Astrocyte (in vitro differentiated cells and primary cell): ENCODE data around the gene BIN2. TPM values are rescaled to one million over a fixed set of nuclear protein-coding genes. Genes with fewer than 3 reads are reported as not detected.
A peak's percentile ranks its signal among the peaks of the same experiment; 100 is the strongest.

Experiments
- DNase-seq: peaks from one replicate; pipeline ENCODE4 v3.0.0-alpha.2; 2010; ENCODE audit warnings: low read depth
- FAIRE-seq: peaks from 2 replicates; lab custom pipeline; 2011; peaks lifted over from hg19 to GRCh38; lab: Jason Lieb, UNC
- H2AFZ ChIP-seq: 2 replicates; pipeline ENCODE4 v1.6.0; 2012; ENCODE audit warnings: low read depth, low read length, inconsistent platforms
- H3K27ac ChIP-seq: 2 replicates; pipeline ENCODE4 v1.5.1; 2011; ENCODE audit warnings: low read depth, low read length, inconsistent platforms
- H3K27me3 ChIP-seq: 2 replicates; pipeline ENCODE4 v1.6.0; 2011; ENCODE audit warnings: low read length, inconsistent platforms; ENCODE audit not compliant: insufficient read depth
- H3K36me3 ChIP-seq: 2 replicates; pipeline ENCODE4 v1.5.1; 2011; ENCODE audit warnings: low read length, inconsistent platforms; ENCODE audit not compliant: insufficient read depth
- H3K4me1 ChIP-seq: 2 replicates; pipeline ENCODE4 v1.5.1; 2011; ENCODE audit warnings: low read length, inconsistent platforms; ENCODE audit not compliant: insufficient read depth
- H3K4me2 ChIP-seq: 2 replicates; pipeline ENCODE4 v1.6.0; 2012; ENCODE audit warnings: low read length, inconsistent platforms
- H3K4me3 ChIP-seq: 2 replicates; pipeline ENCODE4 v1.5.1; 2011; ENCODE audit warnings: low read depth, mild to moderate bottlenecking, low read length, inconsistent platforms; ENCODE audit not compliant: insufficient read depth
- H3K79me2 ChIP-seq: 2 replicates; pipeline ENCODE4 v1.6.0; 2012; ENCODE audit warnings: mild to moderate bottlenecking, low read length, inconsistent platforms; ENCODE audit not compliant: insufficient read depth
- H3K9ac ChIP-seq: 2 replicates; pipeline ENCODE4 v1.6.0; 2012; ENCODE audit warnings: mild to moderate bottlenecking, low read length, inconsistent platforms
- H3K9me3 ChIP-seq: 2 replicates; pipeline ENCODE4 v1.5.1; 2012; ENCODE audit warnings: low read depth, mild to moderate bottlenecking, low read length, inconsistent platforms; ENCODE audit not compliant: insufficient read depth
- H4K20me1 ChIP-seq: 2 replicates; pipeline ENCODE4 v1.6.0; 2012; ENCODE audit warnings: low read length, inconsistent platforms; ENCODE audit not compliant: insufficient read depth
- H3K27ac Mint-ChIP-seq: one replicate; pipeline ENCODE4 v1.8.0; 2021; ENCODE audit warnings: mild to moderate bottlenecking, mixed read lengths; ENCODE audit not compliant: unreplicated experiment
- H3K27me3 Mint-ChIP-seq: one replicate; pipeline ENCODE4 v1.8.0; 2021; ENCODE audit warnings: low read depth, mixed read lengths; ENCODE audit not compliant: unreplicated experiment
- H3K36me3 Mint-ChIP-seq: one replicate; pipeline ENCODE4 v1.8.0; 2021; ENCODE audit warnings: low read depth, mixed read lengths; ENCODE audit not compliant: unreplicated experiment
- H3K4me1 Mint-ChIP-seq: one replicate; pipeline ENCODE4 v1.8.0; 2021; ENCODE audit warnings: low read depth, mixed read lengths; ENCODE audit not compliant: unreplicated experiment
- H3K4me3 Mint-ChIP-seq: one replicate; pipeline ENCODE4 v1.8.0; 2021; ENCODE audit warnings: mild to moderate bottlenecking, moderate library complexity, mixed read lengths; ENCODE audit not compliant: unreplicated experiment
- H3K9me3 Mint-ChIP-seq: one replicate; pipeline ENCODE4 v1.8.0; 2021; ENCODE audit warnings: mild to moderate bottlenecking, mixed read lengths; ENCODE audit not compliant: unreplicated experiment
- EZH2 ChIP-seq: IDR thresholded peaks from 2 replicates; pipeline ENCODE4 v1.6.1; 2012; ENCODE audit warnings: mild to moderate bottlenecking, low read length, inconsistent platforms; ENCODE audit not compliant: insufficient read depth
- total RNA-seq: library from RNA; stranded (reverse); gene quantifications from 2 replicates; pipeline ENCODE4 v1.2.1, GENCODE V29; 2021
- TF ChIP-seq, protein P1 (sequence below): IDR thresholded peaks from 2 replicates; pipeline ENCODE4 v1.5.1; 2011; ENCODE audit warnings: low read depth, mild to moderate bottlenecking, inconsistent platforms, low read length, moderate library complexity; ENCODE audit not compliant: insufficient read depth

Gene BIN2
- total RNA-seq, 1 donor from 2014 or later = not detected

DNA sequence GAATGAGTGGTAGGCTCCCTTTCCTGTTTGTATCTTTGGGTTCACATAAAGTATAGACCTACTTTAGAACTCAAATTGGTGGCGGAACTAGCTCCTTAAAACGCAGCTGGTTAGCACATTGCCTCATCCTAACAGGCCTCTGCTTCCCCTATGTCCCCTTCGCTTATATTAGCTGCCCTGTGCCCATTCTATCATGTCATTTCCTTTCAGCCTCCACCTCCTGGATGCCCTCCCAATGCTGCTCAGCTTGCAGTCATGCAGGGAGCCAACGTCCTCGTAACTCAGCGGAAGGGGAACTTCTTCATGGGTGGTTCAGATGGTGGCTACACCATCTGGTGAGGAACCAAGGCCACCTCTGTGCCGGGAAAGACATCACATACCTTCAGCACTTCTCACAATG lies 81.9 kb downstream of the BIN2 start:
- Mint-ChIP-seq H3K27ac (peak overlapping the region; percentile 72), H3K4me3 (no peak overlapping the region), H3K36me3 (peaks cover 25% of the 10 kb centered on the region), H3K27me3 (no peaks in the 10 kb centered on the region), H3K4me1 (peaks cover 24% of the 10 kb centered on the region), H3K9me3 (no peaks in the 10 kb centered on the region)
- H3K79me2 ChIP-seq = peaks cover 35% of the 10 kb centered on the region
- H2AFZ ChIP-seq = no peak overlapping the region
- no peak for TF ChIP-seq EZH2
- TF ChIP-seq, protein P1, sequence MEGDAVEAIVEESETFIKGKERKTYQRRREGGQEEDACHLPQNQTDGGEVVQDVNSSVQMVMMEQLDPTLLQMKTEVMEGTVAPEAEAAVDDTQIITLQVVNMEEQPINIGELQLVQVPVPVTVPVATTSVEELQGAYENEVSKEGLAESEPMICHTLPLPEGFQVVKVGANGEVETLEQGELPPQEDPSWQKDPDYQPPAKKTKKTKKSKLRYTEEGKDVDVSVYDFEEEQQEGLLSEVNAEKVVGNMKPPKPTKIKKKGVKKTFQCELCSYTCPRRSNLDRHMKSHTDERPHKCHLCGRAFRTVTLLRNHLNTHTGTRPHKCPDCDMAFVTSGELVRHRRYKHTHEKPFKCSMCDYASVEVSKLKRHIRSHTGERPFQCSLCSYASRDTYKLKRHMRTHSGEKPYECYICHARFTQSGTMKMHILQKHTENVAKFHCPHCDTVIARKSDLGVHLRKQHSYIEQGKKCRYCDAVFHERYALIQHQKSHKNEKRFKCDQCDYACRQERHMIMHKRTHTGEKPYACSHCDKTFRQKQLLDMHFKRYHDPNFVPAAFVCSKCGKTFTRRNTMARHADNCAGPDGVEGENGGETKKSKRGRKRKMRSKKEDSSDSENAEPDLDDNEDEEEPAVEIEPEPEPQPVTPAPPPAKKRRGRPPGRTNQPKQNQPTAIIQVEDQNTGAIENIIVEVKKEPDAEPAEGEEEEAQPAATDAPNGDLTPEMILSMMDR = no peak
- H3K9me3 ChIP-seq = no peaks in the 10 kb centered on the region
- no peaks in the 10 kb centered on the region for H3K27me3 ChIP-seq
- H3K9ac ChIP-seq = no peak overlapping the region
- H3K4me1 ChIP-seq = peaks cover 31% of the 10 kb centered on the region
- H3K4me3 ChIP-seq = no peak overlapping the region
- no peak overlapping the region for H3K27ac ChIP-seq
- FAIRE-seq (no peak), DNase-seq (no peak)
- peaks cover 44% of the 10 kb centered on the region for H3K36me3 ChIP-seq
- peaks cover 15% of the 10 kb centered on the region for H4K20me1 ChIP-seq
- no peak overlapping the region for H3K4me2 ChIP-seq

DNA sequence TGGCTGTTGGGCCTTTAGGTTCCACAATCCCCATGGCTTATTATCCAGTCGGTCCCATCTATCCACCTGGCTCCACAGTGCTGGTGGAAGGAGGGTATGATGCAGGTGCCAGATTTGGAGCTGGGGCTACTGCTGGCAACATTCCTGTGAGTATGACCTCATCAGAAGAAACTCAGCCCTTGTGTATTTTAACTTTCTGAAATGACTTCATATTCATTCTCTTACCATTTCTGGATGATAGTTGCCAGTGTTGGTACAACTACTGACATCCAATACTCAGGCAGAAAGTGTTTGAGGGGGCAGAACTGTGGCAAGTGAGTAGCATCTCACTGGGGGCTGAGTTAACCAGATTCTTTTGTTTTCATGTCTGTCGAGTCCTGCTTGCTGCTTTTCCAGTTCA lies 83.0 kb downstream of the BIN2 start:
- H3K36me3 ChIP-seq = peaks cover 41% of the 10 kb centered on the region
- peaks cover 19% of the 10 kb centered on the region for H3K36me3 Mint-ChIP-seq

More for the DNA sequence above, 83.0 kb downstream of the BIN2 start:
- H3K4me3 Mint-ChIP-seq = peak overlapping the region; percentile 42
- H3K4me3 ChIP-seq = no peak overlapping the region
- H3K4me1 Mint-ChIP-seq = peaks cover 20% of the 10 kb centered on the region
- H3K9me3 ChIP-seq = no peaks in the 10 kb centered on the region
- TF ChIP-seq, protein P1 = no peak
- TF ChIP-seq EZH2 = no peak
- H3K27me3 Mint-ChIP-seq = no peaks in the 10 kb centered on the region
- FAIRE-seq = no peak
- peaks cover 24% of the 10 kb centered on the region for H3K4me1 ChIP-seq
- peak overlapping the region; percentile 92 for H3K4me2 ChIP-seq
- H3K79me2 ChIP-seq = peaks cover 35% of the 10 kb centered on the region
- H3K9me3 Mint-ChIP-seq = no peaks in the 10 kb centered on the region
- H3K27ac Mint-ChIP-seq = peak overlapping the region; percentile 51
- H3K27me3 ChIP-seq = no peaks in the 10 kb centered on the region
- DNase-seq = peak; percentile 54
- H3K9ac ChIP-seq = peak overlapping the region; percentile 29
- no peak overlapping the region for H2AFZ ChIP-seq
- H3K27ac ChIP-seq = peak overlapping the region; percentile 63
- peaks cover 15% of the 10 kb centered on the region for H4K20me1 ChIP-seq
